ENCODE measurements around the gene DNAJB14. TPM values are rescaled to one million over a fixed set of nuclear protein-coding genes. Genes with fewer than 3 reads are reported as not detected.
A peak's percentile ranks its signal among the peaks of the same experiment; 100 is the strongest.

The DNAJB14 gene
- total RNA-seq, 1 donor from 2014 or later, result 37.0 TPM

- Mint-ChIP-seq H3K4me1 (peaks cover 6% of the 10 kb centered on the region), H3K4me3 (no peak overlapping the region), H3K27ac (ENCODE audit: unreplicated experiment) (no peak overlapping the region), H3K9me3 (peaks cover under 1% of the 10 kb centered on the region), H3K36me3 (ENCODE audit: low read depth) (no peaks in the 10 kb centered on the region), H3K27me3 (ENCODE audit: low read depth) (no peaks in the 10 kb centered on the region)
- DNase-seq (ENCODE audit: low read depth, low spot score), result no peak
- no peak for TF ChIP-seq CTCF (conservative IDR thresholded peaks at IDR 0.05)
These were observed 86.8 kb downstream of the DNAJB14 start for GRCh38 chr4:99859618-99860017.

- TF ChIP-seq CTCF (conservative IDR thresholded peaks at IDR 0.05), result no peak
- Mint-ChIP-seq H3K27ac (ENCODE audit: unreplicated experiment) (no peak overlapping the region), H3K27me3 (ENCODE audit: low read depth) (no peaks in the 10 kb centered on the region), H3K4me1 (peaks cover 17% of the 10 kb centered on the region), H3K36me3 (ENCODE audit: low read depth) (no peaks in the 10 kb centered on the region), H3K9me3 (peaks cover 3% of the 10 kb centered on the region), H3K4me3 (no peak overlapping the region)
- no peak for DNase-seq (ENCODE audit: low read depth, low spot score)
These were observed 89.1 kb downstream of the DNAJB14 start for GRCh38 chr4:99857307-99857706.

GRCh38 chr4:99856166-99856565 is 90.3 kb downstream of the DNAJB14 start:
- H3K9me3 Mint-ChIP-seq, result peaks cover 3% of the 10 kb centered on the region
- no peak overlapping the region for H3K4me3 Mint-ChIP-seq
- H3K36me3 Mint-ChIP-seq (ENCODE audit: low read depth), result no peaks in the 10 kb centered on the region
- no peaks in the 10 kb centered on the region for H3K27me3 Mint-ChIP-seq (ENCODE audit: low read depth)
- H3K27ac Mint-ChIP-seq (ENCODE audit: unreplicated experiment), result peak overlapping the region; percentile 44
- H3K4me1 Mint-ChIP-seq, result peaks cover 18% of the 10 kb centered on the region
- TF ChIP-seq CTCF (conservative IDR thresholded peaks at IDR 0.05), result no peak
- no peak for DNase-seq (ENCODE audit: low read depth, low spot score)

- Mint-ChIP-seq H3K36me3 (ENCODE audit: low read depth) (no peaks in the 10 kb centered on the region), H3K9me3 (peaks cover 3% of the 10 kb centered on the region), H3K4me3 (no peak overlapping the region), H3K27ac (ENCODE audit: unreplicated experiment) (no peak overlapping the region), H3K27me3 (ENCODE audit: low read depth) (no peaks in the 10 kb centered on the region), H3K4me1 (peaks cover 22% of the 10 kb centered on the region)
- no peak for DNase-seq (ENCODE audit: low read depth, low spot score)
- no peak for TF ChIP-seq CTCF (conservative IDR thresholded peaks at IDR 0.05)
These were observed 90.7 kb downstream of the DNAJB14 start for GRCh38 chr4:99855678-99856077.

- no peak for DNase-seq (ENCODE audit: low read depth, low spot score)
- no peak overlapping the region for H3K27ac Mint-ChIP-seq (ENCODE audit: unreplicated experiment)
- no peaks in the 10 kb centered on the region for H3K27me3 Mint-ChIP-seq (ENCODE audit: low read depth)
- H3K4me1 Mint-ChIP-seq, result peaks cover 22% of the 10 kb centered on the region
- no peak for TF ChIP-seq CTCF (conservative IDR thresholded peaks at IDR 0.05)
- peaks cover 3% of the 10 kb centered on the region for H3K9me3 Mint-ChIP-seq
- no peak overlapping the region for H3K4me3 Mint-ChIP-seq
- H3K36me3 Mint-ChIP-seq (ENCODE audit: low read depth), result no peaks in the 10 kb centered on the region
These were observed 92.4 kb downstream of the DNAJB14 start for GRCh38 chr4:99853999-99854398.

GRCh38 chr4:99853190-99853589 is 93.2 kb downstream of the DNAJB14 start:
- H3K36me3 Mint-ChIP-seq (ENCODE audit: low read depth), result no peaks in the 10 kb centered on the region
- no peak for TF ChIP-seq CTCF (conservative IDR thresholded peaks at IDR 0.05)
- no peaks in the 10 kb centered on the region for H3K27me3 Mint-ChIP-seq (ENCODE audit: low read depth)
- H3K4me1 Mint-ChIP-seq, result peaks cover 22% of the 10 kb centered on the region
- no peak overlapping the region for H3K4me3 Mint-ChIP-seq
- no peak overlapping the region for H3K27ac Mint-ChIP-seq (ENCODE audit: unreplicated experiment)
- no peak for DNase-seq (ENCODE audit: low read depth, low spot score)
- H3K9me3 Mint-ChIP-seq, result peaks cover 3% of the 10 kb centered on the region
